Inflammatory macrophage treated with lipopolysaccharide for 4 hours (primary cell): ENCODE data around the gene GDNF.

Experiments
- DNase-seq: peaks from one replicate; pipeline ENCODE4 v3.0.0-alpha.2; 2020

Gene GDNF

DNA sequence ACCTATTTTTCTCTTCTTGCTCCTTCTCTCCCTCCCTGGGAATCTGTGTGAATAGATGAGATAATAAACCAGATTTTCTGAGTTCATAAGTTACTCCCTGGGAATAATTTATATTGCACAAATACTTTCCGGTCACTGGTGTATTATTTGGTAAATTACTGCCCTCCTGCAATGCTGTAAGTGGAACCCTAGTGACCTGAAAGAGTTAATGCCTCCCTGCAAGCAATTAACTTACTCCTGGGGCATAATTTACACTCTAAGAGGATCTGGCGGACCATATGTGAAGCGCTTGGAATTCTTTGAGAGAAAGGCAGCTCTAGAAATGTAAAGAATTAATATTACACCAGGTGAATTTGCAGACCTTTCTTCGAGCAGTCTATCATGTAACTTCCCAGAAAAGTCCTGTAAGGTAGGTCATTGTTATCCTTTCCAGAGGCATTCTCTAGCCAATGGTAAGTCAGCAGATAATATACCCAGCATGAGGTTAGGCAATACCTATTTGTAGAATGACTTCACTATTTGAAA, 7.0 kb upstream of the GDNF start:
- DNase-seq, result no peak

DNA sequence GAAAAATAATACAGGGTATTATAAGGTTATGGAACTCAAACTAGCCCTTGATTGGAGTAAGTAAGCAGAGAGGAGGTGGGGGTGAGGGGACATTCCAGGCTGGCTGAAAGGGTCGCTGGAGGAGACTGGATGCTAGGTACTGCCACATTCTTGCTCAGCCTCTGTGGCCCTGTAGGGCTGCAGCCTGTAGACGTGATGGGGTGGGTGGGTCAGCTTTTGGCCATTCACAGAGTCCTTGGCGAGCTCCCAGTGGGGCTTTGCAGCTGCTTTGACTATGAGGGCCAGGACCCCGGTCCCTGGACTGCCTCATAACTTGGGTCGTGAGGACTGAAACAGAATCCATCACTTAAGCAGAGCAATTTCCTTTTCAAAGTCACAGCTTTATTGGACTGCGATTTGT, 4.2 kb upstream of the GDNF start:
- DNase-seq, result no peak

DNA sequence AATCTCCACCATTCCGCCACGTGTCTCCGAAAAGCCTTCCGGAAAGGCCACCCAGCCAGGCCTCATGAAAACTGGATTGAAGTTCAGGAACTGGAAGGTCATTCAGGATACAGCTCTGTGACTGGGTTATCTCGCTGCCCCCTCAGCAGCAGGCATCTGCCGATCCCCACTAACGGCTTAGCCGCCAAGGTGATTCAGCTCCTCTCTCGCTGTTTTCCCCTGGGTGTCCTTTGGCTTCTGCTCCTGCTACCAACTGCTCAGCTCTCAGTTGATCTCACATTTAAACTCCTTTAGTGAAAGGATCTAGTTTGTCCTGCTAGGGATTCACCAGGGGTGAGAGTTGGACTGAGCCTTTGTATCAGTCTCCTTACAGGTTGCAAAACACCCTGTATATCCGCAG, 2.2 kb upstream of the GDNF start:
- no peak for DNase-seq

GRCh38 chr5:37841203-37841602, 1.4 kb upstream of the GDNF start:
- DNase-seq, result no peak

DNA sequence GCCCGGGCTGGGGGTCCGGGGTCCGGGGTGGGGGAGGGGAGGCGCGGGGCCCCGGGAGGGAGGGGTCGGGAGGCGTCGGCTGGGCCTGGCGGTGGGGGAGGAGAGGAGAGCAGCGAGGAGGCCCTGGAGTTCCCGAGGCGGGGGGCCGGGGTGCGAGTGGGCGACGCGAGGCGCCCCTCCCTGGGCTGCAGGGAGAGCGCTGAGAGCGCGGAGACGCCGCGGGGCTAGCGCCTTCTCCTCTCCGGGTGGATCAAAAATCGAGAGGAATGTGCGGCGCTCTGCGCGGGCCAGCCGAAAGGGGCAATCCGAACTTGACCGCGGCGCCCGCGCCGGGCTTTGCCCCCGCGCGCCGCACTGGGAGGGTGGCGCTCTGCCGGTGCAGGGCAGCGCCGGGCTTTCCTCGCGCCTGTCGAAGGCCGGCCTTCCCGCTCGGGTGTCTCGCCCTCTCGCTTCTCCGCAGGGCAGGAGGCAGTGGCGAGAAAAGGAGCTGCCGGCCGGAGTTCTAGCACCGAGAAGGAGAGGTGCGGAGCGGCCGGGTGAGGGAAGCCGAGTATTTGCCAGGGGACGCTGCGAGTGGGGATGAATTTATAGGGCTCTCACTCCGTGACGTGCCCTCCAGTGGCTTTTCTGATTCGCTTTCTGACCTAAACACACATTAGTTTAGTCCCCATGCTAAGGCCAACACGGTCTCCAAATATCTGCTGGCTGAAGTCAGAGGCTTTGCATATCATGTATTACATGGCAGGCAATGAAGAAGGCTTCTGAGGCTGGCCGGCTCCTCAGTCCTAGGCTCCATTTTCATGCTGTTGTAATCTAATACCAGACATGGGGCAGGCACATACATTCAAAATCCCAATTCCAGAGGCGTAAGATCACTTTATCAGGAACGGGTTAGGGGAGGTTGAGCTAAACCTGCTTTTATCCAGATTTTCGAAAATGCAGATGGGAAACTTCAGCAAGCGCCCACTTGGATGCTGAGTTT, 503 bp upstream of the GDNF start:
- DNase-seq, result no peak

DNA sequence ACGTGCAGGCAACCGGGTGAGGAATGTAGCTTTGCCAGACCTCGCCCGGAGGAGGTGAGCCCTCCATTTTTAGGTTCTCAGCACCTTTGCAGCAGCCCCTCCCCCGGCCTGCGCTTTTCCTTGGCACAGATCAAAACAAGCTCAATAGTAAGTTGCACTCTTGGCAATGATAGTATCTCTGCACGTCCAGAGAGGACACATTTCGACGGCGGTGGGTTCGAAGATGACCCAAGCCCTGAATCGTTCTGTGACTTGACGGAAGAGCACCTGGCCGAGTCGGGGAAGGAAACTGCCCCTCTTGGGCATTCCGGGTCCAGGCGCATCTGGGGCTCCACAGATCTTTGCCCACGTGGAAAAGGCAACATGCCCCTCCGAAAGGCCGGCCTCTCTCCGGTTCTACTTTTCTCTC, 904 bp downstream of the GDNF start:
- no peak for DNase-seq

GRCh38 chr5:37838152-37838932, 1.5 kb downstream of the GDNF start:
- DNase-seq, result no peak

DNA sequence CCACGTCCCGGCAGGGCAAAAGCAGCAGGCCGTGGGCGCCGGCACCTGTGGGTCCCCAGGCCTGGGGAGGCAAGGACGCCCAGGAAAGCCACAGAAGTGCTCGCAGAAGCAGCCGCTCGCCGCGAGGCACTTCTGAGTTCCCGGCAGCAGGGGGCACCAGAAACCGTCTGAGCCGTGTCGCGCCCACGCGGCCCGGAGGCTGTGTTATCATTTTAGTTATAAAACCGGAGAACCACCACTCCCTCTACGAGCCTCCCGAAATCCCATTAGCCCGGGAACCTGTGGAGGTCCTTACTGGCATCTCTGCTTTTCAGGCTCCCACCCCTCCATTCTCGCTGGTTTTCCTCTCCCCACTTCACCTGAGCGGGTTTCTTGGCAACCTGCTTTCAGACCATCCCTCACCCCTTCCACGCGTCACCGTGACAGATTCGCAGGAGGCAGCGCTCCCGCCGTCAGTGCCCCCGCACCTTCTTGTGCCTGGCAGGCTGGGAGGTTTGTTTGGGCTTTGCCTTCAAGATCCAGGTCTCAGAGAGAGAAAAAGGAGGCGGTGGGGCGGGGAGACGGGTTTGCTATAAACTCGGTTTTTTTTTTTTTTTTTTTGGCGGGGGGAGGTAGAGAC, 2.3 kb downstream of the GDNF start:
- peak; percentile 72 for DNase-seq

DNA sequence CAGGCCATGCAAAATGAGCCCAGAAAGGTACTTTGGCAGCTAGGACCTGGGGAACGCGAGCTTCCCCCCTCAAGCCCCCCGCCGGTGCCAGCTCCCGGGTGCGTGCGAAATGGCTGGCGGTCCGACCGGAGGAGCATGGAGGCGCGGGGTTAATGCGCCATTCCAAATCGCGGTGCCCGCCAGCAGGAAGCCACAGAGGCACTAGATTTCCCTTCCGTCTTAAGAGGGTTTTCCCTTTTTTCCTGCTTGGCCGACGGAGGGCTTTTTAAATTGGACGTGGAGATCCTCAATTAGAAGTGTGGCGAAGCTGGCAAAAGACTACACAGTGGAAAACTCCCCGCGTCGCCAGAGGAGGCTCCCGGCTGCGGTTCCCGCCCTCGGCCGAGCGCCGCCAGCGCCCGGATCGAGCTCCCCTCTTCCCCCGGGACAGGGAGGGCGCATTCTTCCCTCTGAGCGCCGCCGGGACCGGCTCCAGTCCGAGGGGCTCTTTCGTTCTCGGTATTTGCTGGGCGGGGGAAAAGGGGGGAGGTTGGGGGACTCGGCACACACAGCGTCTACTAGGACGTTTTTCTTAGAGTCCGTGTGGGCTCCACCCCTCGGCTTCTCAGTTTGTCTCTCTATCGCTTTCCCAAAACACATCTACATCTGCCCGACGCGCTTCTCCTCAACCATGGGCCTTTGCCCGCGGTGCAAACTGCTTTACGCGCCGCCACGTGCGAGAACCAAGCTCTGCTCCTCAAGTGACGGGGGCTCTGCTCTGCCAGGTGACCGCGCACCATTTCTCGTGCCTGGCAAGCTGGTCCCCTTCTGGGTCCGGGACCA, 3.0 kb downstream of the GDNF start:
- DNase-seq, result no peak

DNA sequence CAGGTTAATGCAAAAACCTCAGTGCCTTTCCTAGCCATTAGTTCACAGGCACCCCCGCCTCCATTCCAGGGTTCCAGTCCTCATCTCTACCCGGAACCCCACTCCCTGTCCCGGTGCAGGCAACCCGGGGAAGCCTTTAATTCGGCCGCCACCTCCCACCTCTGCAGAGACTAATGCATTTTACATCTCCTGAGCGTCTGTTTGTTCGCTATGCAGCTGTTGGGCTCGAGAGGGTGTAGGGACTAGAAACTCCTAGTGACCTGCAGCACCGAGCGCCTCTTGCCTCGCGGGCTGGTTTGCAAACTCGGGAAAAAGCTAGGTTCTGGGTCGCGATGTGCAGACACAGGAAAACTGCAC, 3.6 kb downstream of the GDNF start:
- no peak for DNase-seq

DNA sequence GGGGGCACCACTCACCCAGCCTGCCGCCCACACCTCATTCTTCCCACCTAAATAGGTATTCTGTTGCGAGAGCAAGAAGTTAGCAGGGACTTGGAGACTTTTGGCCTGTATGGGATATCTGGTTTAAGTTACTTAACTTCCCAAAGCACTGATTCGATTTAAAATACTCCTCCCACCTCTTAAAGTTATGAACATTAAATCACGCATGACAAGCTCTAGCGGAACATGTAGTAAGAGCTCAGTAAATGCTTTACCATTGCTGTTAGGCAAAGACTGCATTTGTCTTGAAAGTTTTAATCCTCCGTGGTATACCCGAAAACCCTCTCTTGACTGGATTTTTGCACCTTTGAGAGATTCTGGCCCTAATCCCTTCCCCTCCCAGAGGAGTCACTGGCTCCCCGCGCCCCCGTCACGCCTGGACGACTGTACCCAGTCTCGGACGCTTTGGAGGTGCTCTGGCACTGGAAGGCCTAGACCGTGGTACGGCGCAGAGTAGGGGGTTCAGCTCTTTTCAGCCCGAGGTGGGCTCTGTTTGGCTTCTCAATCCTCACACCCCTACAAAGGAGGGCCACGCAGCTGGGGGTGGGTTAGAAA, 4.4 kb downstream of the GDNF start:
- no peak for DNase-seq

- no peak for DNase-seq
Observed at GRCh38 chr5:37834542-37835379, 5.1 kb downstream of the GDNF start.

DNA sequence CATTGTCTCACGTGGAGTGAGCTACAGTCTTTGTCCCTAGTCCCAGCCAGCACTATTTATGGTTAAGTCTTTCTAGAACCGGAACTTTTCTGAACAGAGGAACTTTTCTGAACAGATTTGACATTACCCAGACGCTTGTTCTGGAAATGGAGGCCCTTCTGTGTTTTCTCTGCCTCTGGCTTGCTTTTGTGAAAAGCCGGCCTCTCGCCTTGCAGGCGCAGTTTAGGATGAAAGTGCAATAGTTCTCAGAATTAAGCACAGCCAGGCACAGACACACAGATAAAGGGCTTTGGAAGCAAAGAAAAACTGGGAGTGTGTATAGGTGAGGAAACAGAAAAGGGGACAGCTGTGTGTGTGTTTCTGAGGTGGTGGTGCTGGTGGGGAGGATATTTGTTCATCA, 5.9 kb downstream of the GDNF start:
- no peak for DNase-seq

DNA sequence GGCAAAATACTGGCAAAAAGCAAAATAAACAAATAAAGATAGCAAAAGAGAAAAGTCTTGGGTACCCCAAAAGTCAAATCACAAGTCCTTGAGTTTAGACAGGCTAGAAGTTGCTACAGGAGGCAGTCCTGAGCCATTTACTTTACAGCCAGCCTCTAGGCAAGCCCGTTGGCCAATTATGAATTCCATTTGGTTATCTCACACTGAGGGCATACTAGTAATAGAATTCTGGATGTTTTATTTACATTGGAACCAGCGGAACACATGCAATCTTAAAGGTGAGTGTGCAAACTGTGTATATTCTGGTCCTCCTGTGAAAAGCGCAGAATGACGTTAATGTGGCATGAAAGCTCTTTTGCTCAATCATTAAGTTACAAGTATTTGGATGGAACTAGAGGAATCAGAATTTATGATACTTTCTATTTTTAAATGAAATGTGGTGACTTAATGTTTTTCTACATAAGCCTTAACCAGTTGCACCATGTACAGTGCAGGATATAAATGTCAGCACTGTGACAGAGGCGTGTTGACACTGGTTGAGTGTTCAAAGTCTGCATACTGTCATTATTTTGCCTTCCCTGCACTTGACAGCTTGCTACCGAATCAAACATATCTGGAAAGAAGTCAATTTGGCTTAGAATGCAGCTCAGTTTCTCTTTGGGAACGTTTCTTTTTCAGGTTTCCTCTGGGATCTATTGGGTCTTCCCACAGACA, 7.9 kb downstream of the GDNF start:
- no peak for DNase-seq

GRCh38 chr5:37830348-37830747, 9.5 kb downstream of the GDNF start:
- DNase-seq, result no peak

GRCh38 chr5:37825334-37825915, 14.4 kb downstream of the GDNF start:
- DNase-seq, result no peak

DNA sequence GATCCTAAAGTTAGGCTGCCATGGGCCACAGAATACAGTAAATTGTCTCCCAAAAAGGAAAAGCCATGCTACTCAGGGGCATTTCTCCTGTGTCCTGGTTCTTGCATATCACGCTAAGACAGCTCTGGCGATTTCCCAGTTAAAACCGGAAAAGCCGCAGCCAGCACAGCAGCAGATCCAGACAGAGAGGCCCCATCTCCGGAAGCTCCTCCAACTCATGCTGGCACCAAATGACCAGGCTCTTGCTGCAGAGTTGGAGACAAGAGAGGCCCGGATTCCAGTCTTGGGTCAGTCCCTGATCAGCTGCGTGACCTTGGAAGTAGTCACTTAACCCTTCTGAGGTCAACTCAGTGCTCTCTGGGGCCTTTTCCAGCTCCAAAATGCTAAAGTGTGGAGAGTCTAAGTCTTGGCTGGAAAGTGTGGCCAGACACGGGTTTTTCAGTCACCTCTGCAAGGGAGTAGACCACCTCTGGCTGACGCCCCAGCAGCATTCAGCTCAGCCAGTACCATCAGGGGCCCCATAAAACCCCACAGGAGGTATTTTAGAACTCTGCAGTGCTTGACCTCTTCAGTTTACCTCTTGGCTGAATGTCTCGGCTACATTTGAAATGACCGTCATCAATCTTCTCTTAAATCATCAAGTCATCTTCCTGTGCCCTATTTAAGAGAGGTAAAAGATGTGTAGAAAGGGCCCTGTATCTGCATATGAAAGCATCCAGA, 16.2 kb downstream of the GDNF start:
- DNase-seq, result no peak

DNA sequence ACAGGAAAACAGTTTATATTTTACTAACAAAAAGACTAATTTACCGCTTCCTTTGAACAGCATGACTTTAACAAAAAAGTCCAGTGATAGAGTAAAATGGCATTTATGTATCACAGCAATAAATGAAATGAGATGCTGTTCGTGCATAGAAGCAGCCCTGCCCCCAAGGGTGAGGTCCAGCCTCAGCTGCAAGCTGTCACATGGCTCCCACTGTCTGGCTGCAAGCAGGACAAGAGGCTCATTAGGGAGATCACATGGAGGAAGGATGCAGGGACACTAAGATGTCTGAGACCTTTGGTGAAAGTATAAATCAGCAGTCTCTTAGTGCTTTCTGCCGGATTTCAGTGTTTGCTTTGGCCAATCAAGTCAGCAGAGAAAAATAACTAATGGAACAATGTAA, 23.0 kb downstream of the GDNF start:
- DNase-seq, result no peak

DNA sequence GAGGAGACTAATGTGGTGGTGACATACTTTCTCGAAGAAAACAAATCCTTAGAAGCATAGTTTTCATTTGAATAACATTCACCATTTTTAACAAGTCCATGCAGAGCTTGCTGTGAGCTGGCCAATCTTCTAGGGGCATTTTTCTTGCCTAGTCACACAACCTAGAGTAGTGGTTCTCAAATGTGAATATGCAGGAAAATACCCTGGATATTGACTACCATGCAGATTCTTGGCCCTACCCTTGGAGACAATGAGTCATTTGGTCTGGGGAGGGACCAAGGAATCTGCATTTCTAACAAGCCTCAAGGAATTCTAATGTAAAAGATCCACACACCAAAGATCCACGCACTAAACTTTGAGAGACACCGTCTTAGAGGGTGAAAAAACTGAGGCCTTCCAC, 23.5 kb downstream of the GDNF start:
- no peak for DNase-seq
